VCaP (cell line): Measurements from ENCODE around the gene NAXD.

Source experiments
- H3K27ac ChIP-seq: fragments of 450-650 bp; 2 replicates; pipeline ENCODE4 v1.5.1; 2017
- CTCF ChIP-seq: fragments of 450-650 bp; conservative IDR thresholded peaks from 2 replicates; pipeline ENCODE4 v1.5.1; 2017; ENCODE audit warnings: mild to moderate bottlenecking, moderate library complexity

The NAXD gene

DNA sequence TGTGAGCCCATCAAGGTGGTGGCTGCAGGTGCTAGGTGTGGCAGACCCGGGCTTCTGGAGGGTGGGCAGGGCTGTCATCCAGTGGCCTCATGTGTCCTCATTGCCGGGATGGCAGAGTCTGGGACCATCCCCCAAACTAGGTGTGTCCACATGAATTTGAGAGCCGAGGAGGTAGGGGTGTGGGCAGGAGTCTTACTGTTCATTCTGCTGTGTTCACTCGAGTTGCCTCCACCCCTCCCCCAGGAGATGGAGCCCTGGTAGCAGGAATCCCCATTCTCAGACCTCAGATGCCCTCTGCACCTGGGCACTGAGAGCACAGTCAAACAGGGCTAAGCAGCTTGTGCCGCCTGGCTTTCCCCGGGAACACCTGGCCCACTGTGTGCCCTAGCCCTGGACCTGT lies 22.4 kb downstream of the NAXD start:
- peak; percentile 36; the same call in 1 of the 2 replicates for TF ChIP-seq CTCF
- peak overlapping the region; percentile 38 for H3K27ac ChIP-seq

- TF ChIP-seq CTCF: 0 out of 2 replicates have a peak, but pooled peaks have one; percentile 26
- peak overlapping the region; percentile 38 for H3K27ac ChIP-seq
These were observed 22.9 kb downstream of the NAXD start for GRCh38 chr13:110638257-110638656.

DNA sequence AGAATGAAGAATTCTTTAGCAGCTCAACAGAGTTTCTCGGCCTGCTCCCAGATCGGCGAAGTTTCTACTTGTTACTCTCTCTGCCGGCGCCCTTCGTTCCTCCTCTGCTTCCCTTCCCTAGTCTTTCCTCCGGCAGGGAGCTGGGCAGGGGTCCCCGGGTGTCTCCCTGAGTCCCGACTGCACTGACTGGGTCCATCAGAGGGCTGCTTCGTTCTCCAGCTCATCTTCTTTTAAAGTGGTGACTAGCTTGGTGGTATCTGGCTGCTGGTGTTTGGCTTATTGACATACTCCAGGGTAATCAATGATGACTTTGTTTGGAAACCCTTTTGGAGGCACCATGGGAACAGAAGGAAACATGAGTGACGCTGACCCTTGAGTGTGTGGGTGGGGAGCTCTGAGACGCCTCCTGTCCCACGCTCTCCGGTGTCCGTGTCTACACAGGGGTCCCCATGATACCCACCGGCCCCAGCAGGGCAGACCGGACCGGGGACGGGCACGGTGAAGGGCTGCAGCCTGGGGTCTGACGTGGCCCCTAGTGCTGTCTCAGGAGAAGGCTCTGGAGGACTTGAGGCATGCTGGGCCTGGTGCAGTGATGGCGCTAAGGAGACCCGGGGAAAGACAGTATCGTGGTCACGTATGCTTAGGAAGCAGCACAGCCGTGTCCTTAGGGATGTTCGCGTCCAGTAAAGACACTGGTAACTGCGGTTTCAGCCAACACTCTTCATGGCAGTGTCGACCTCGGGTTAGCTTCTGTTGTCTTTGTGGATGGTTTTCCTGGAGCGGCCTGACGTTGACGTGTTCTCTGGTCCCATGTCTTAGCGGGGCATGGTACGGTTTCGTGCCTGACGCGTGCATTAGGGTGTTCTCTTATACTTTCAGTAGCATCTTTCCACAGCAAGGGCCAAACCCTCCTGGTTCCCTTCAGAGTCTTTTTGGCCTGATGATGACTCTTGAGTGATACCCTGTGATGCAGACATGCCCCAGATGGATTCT lies 23.8 kb downstream of the NAXD start:
- no peak for TF ChIP-seq CTCF
- H3K27ac ChIP-seq: peak overlapping the region; percentile 38

- H3K27ac ChIP-seq: peak overlapping the region; percentile 38
- no peak for TF ChIP-seq CTCF
These were observed 24.6 kb downstream of the NAXD start for GRCh38 chr13:110639935-110640334.

DNA sequence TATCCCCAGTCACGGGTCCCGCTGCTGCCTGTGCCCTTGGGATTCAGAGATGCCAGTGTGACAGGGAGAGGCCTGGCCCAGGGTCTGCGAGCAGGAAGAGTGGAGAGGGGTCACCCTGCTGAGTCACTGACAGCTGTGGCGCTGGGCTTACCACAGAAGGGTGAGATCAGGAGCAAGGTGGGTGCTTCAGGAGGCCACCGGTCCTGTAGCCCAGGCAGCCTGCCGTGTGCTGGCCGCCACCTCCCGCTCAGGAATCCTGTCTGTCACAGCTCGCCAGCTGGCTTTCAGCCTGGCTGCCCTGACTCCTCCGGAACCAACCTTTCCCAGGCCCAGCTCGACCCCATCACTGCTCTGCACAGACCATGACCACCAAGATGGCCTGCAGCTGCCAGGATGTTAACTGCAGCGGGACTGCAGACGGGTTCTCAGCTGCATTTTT lies 25.3 kb downstream of the NAXD start:
- no peak for TF ChIP-seq CTCF
- peak overlapping the region; percentile 38 for H3K27ac ChIP-seq

DNA sequence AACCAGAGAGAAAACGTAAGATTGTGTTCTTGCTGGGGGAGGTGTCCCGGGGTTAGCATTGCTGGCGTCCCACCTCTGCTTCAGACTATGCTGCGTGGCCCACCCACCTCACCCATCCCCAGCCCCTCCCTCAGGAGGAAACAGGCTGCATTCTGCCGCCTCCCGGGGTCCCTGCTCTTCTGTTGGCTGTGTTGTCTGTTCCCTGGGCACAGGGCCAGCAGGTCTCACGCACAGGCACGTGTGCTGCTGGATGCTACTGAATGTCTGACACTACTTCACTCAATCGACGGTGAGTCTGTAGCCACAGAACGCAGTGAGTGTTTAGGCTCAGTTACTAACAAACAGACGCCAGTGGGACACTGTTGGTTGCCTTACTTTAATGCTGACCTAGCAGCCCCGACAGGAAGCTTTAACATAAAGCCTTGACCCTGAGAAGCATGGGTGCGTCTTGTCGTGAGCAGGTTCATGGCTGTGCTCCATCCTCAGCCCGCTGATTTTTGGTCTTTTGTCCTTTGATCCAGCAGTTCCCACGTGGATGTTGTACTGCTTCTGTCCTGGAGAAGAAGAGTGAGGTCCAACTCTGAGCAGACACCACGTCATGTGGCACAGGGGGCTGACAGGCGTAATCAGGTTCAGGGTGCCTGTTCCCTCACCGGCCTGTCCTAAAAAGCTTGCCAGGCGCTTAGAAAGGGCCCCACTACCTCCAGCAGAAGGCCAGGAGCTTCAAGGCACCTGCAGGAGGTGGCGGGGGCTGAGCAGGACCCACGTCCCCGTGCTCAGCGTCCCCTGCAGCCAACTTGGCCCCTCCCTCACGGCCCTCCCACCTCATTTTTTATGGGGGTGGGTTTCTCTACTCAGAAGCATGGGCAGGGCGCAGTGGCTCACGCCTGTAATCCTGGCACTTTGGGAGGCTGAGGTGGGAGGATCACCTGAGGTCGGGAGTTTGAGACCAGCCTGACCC lies 26.0 kb downstream of the NAXD start:
- TF ChIP-seq CTCF: no peak
- peak overlapping the region; percentile 38 for H3K27ac ChIP-seq
